HTR-8/SVneo (cell line): ENCODE data around the gene TNFRSF19.

Experiments
- DNase-seq: peaks from one replicate; pipeline ENCODE4 v3.0.0; 2011; ENCODE audit warnings: low spot score, mixed read lengths; ENCODE audit not compliant: insufficient read length
- FAIRE-seq: peaks from 2 replicates; lab custom pipeline; 2011; peaks lifted over from hg19 to GRCh38; lab: Jason Lieb, UNC

TNFRSF19 gene

GRCh38 chr13:23621316-23621645 lies 51.1 kb downstream of the TNFRSF19 start:
- FAIRE-seq (no peak), DNase-seq (peak; percentile 47)

- no peak for DNase-seq
These were observed 52.8 kb downstream of the TNFRSF19 start for GRCh38 chr13:23622985-23623384.

GRCh38 chr13:23623394-23623793 lies 53.2 kb downstream of the TNFRSF19 start:
- no peak for FAIRE-seq
- no peak for DNase-seq

More at GRCh38 chr13:23622985-23623384, 52.8 kb downstream of the TNFRSF19 start:
- FAIRE-seq, result no peak

- no peak for FAIRE-seq
- no peak for DNase-seq
These were observed 56.5 kb downstream of the TNFRSF19 start for GRCh38 chr13:23626700-23627099.

- DNase-seq (no peak), FAIRE-seq (no peak)
These were observed 57.2 kb downstream of the TNFRSF19 start for GRCh38 chr13:23627410-23627809.

- no peak for FAIRE-seq
These were observed 58.0 kb downstream of the TNFRSF19 start for GRCh38 chr13:23628250-23628649.

GRCh38 chr13:23628765-23629565 lies 58.8 kb downstream of the TNFRSF19 start:
- DNase-seq, result no peak
- FAIRE-seq, result no peak

More at GRCh38 chr13:23628250-23628649, 58.0 kb downstream of the TNFRSF19 start:
- no peak for DNase-seq

- DNase-seq (no peak), FAIRE-seq (no peak)
These were observed 59.5 kb downstream of the TNFRSF19 start for GRCh38 chr13:23629566-23630272.

GRCh38 chr13:23630349-23631093 lies 60.3 kb downstream of the TNFRSF19 start:
- DNase-seq (no peak), FAIRE-seq (no peak)

GRCh38 chr13:23631311-23632047 lies 61.3 kb downstream of the TNFRSF19 start:
- DNase-seq (no peak), FAIRE-seq (no peak)

GRCh38 chr13:23632048-23632582 lies 61.9 kb downstream of the TNFRSF19 start:
- FAIRE-seq, result no peak

GRCh38 chr13:23632741-23633140 lies 62.5 kb downstream of the TNFRSF19 start:
- DNase-seq (no peak), FAIRE-seq (no peak)

More at GRCh38 chr13:23632048-23632582, 61.9 kb downstream of the TNFRSF19 start:
- no peak for DNase-seq

GRCh38 chr13:23634897-23635296 lies 64.7 kb downstream of the TNFRSF19 start:
- DNase-seq, result no peak
- no peak for FAIRE-seq

- no peak for FAIRE-seq
These were observed 66.1 kb downstream of the TNFRSF19 start for GRCh38 chr13:23636360-23636759.

GRCh38 chr13:23637829-23638228 lies 67.6 kb downstream of the TNFRSF19 start:
- no peak for DNase-seq
- FAIRE-seq, result no peak

More at GRCh38 chr13:23636360-23636759, 66.1 kb downstream of the TNFRSF19 start:
- no peak for DNase-seq

GRCh38 chr13:23639674-23640073 lies 69.5 kb downstream of the TNFRSF19 start:
- DNase-seq, result no peak
- FAIRE-seq, result no peak

GRCh38 chr13:23642110-23642509 lies 71.9 kb downstream of the TNFRSF19 start:
- FAIRE-seq (no peak), DNase-seq (no peak)

- no peak for DNase-seq
- no peak for FAIRE-seq
These were observed 73.3 kb downstream of the TNFRSF19 start for GRCh38 chr13:23643338-23644125.

- no peak for DNase-seq
- FAIRE-seq, result no peak
These were observed 73.9 kb downstream of the TNFRSF19 start for GRCh38 chr13:23644126-23644419.
